ENCODE data around the gene UBE2L5.

GRCh38 chr13:30376426-30377311, 45.6 kb upstream of the UBE2L5 start:
- no peak for TF ChIP-seq EZH2 (IDR thresholded peaks at IDR 0.05; ENCODE audit: borderline replicate concordance, low read length)
- no peak for TF ChIP-seq CTCF (IDR thresholded peaks at IDR 0.05; ENCODE audit: low read length)

Measured in OCI-LY1 (cell line).